HG03457 (cell line): Measurements from ENCODE around the gene C11orf87.

Experiments
- ATAC-seq: cut with Tn5 transposase; IDR thresholded peaks from one replicate; pipeline ENCODE4 v1.9.1; 2021; ENCODE audit warnings: moderate number of reproducible peaks; ENCODE audit not compliant: unreplicated experiment

C11orf87 gene

GRCh38 chr11:109439684-109440083, 17.7 kb downstream of the C11orf87 start:
- no peak for ATAC-seq

- ATAC-seq, result no peak
Observed at GRCh38 chr11:109443052-109443451, 21.1 kb downstream of the C11orf87 start.

GRCh38 chr11:109454857-109455256, 32.9 kb downstream of the C11orf87 start:
- no peak for ATAC-seq
